Astrocyte (in vitro differentiated cells and primary cell): ENCODE measurements around the gene KIF11. TPM values are rescaled to one million over a fixed set of nuclear protein-coding genes. Genes with fewer than 3 reads are reported as not detected.

ENCODE experiments used
- DNase-seq: peaks from one replicate; pipeline ENCODE4 v3.0.0-alpha.2; 2010; ENCODE audit warnings: low read depth
- FAIRE-seq: peaks from 2 replicates; lab custom pipeline; 2011; peaks lifted over from hg19 to GRCh38; lab: Jason Lieb, UNC
- H2AFZ ChIP-seq: 2 replicates; pipeline ENCODE4 v1.6.0; 2012; ENCODE audit warnings: low read depth, low read length, inconsistent platforms
- H3K27ac ChIP-seq: 2 replicates; pipeline ENCODE4 v1.5.1; 2011; ENCODE audit warnings: low read depth, low read length, inconsistent platforms
- H3K27me3 ChIP-seq: 2 replicates; pipeline ENCODE4 v1.6.0; 2011; ENCODE audit warnings: low read length, inconsistent platforms; ENCODE audit not compliant: insufficient read depth
- H3K36me3 ChIP-seq: 2 replicates; pipeline ENCODE4 v1.5.1; 2011; ENCODE audit warnings: low read length, inconsistent platforms; ENCODE audit not compliant: insufficient read depth
- H3K4me1 ChIP-seq: 2 replicates; pipeline ENCODE4 v1.5.1; 2011; ENCODE audit warnings: low read length, inconsistent platforms; ENCODE audit not compliant: insufficient read depth
- H3K4me2 ChIP-seq: 2 replicates; pipeline ENCODE4 v1.6.0; 2012; ENCODE audit warnings: low read length, inconsistent platforms
- H3K4me3 ChIP-seq: 2 replicates; pipeline ENCODE4 v1.5.1; 2011; ENCODE audit warnings: low read depth, mild to moderate bottlenecking, low read length, inconsistent platforms; ENCODE audit not compliant: insufficient read depth
- H3K79me2 ChIP-seq: 2 replicates; pipeline ENCODE4 v1.6.0; 2012; ENCODE audit warnings: mild to moderate bottlenecking, low read length, inconsistent platforms; ENCODE audit not compliant: insufficient read depth
- H3K9ac ChIP-seq: 2 replicates; pipeline ENCODE4 v1.6.0; 2012; ENCODE audit warnings: mild to moderate bottlenecking, low read length, inconsistent platforms
- H3K9me3 ChIP-seq: 2 replicates; pipeline ENCODE4 v1.5.1; 2012; ENCODE audit warnings: low read depth, mild to moderate bottlenecking, low read length, inconsistent platforms; ENCODE audit not compliant: insufficient read depth
- H4K20me1 ChIP-seq: 2 replicates; pipeline ENCODE4 v1.6.0; 2012; ENCODE audit warnings: low read length, inconsistent platforms; ENCODE audit not compliant: insufficient read depth
- H3K27ac Mint-ChIP-seq: one replicate; pipeline ENCODE4 v1.8.0; 2021; ENCODE audit warnings: mild to moderate bottlenecking, mixed read lengths; ENCODE audit not compliant: unreplicated experiment
- H3K27me3 Mint-ChIP-seq: one replicate; pipeline ENCODE4 v1.8.0; 2021; ENCODE audit warnings: low read depth, mixed read lengths; ENCODE audit not compliant: unreplicated experiment
- H3K36me3 Mint-ChIP-seq: one replicate; pipeline ENCODE4 v1.8.0; 2021; ENCODE audit warnings: low read depth, mixed read lengths; ENCODE audit not compliant: unreplicated experiment
- H3K4me1 Mint-ChIP-seq: one replicate; pipeline ENCODE4 v1.8.0; 2021; ENCODE audit warnings: low read depth, mixed read lengths; ENCODE audit not compliant: unreplicated experiment
- H3K4me3 Mint-ChIP-seq: one replicate; pipeline ENCODE4 v1.8.0; 2021; ENCODE audit warnings: mild to moderate bottlenecking, moderate library complexity, mixed read lengths; ENCODE audit not compliant: unreplicated experiment
- H3K9me3 Mint-ChIP-seq: one replicate; pipeline ENCODE4 v1.8.0; 2021; ENCODE audit warnings: mild to moderate bottlenecking, mixed read lengths; ENCODE audit not compliant: unreplicated experiment
- EZH2 ChIP-seq: IDR thresholded peaks from 2 replicates; pipeline ENCODE4 v1.6.1; 2012; ENCODE audit warnings: mild to moderate bottlenecking, low read length, inconsistent platforms; ENCODE audit not compliant: insufficient read depth
- total RNA-seq: library from RNA; stranded (reverse); gene quantifications from 2 replicates; pipeline ENCODE4 v1.2.1, GENCODE V29; 2021
- TF ChIP-seq, protein P1 (sequence below): IDR thresholded peaks from 2 replicates; pipeline ENCODE4 v1.5.1; 2011; ENCODE audit warnings: low read depth, mild to moderate bottlenecking, inconsistent platforms, low read length, moderate library complexity; ENCODE audit not compliant: insufficient read depth

Gene KIF11
- total RNA-seq, 1 donor from 2014 or later, result 4.7 TPM

DNA sequence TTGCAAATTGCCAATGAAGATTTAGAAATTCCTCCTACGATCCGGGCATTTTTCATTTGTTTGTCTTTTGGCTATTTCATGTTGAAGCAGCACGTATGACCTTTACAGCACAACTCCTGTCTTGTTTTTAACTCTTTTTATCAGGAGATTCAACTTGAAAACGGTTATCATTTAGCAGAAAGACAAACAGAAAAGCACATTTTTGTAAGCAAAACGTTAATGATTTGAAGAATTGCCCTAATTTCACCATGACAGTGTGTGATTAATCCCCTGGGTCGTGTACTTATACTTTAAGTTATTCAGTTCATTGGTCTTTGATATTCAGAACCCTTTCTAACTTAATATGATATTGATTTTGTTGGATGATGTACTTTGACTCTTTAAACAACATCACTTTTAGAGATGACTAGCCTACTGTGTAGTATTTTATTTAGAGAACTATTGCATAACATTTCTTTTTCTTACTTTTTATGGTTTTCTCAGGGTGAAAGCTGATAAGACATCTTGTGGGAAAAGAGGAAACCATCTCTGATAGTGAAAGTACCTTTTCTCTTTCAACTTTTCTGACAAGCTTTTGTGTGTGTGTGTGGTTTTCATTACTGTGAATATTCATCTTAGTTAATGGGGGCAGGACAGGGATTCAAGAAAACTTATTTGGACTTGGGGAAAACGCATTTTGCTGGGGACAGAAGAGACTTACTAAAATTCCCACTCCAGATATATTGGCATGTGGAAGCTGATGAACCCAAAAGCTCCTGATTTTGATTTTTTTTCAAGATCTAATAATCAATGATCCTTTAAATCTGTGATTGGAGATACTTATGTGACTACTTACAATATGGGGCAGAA is 105.0 kb downstream of the KIF11 start:
- TF ChIP-seq EZH2, result no peak
- TF ChIP-seq, protein P1, sequence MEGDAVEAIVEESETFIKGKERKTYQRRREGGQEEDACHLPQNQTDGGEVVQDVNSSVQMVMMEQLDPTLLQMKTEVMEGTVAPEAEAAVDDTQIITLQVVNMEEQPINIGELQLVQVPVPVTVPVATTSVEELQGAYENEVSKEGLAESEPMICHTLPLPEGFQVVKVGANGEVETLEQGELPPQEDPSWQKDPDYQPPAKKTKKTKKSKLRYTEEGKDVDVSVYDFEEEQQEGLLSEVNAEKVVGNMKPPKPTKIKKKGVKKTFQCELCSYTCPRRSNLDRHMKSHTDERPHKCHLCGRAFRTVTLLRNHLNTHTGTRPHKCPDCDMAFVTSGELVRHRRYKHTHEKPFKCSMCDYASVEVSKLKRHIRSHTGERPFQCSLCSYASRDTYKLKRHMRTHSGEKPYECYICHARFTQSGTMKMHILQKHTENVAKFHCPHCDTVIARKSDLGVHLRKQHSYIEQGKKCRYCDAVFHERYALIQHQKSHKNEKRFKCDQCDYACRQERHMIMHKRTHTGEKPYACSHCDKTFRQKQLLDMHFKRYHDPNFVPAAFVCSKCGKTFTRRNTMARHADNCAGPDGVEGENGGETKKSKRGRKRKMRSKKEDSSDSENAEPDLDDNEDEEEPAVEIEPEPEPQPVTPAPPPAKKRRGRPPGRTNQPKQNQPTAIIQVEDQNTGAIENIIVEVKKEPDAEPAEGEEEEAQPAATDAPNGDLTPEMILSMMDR, result no peak
- Mint-ChIP-seq H3K4me3 (no peak overlapping the region), H3K27ac (no peak overlapping the region), H3K9me3 (no peaks in the 10 kb centered on the region), H3K27me3 (peaks cover 49% of the 10 kb centered on the region), H3K36me3 (no peaks in the 10 kb centered on the region), H3K4me1 (peaks cover 4% of the 10 kb centered on the region)
- H3K27ac ChIP-seq, result no peak overlapping the region
- H3K36me3 ChIP-seq, result no peaks in the 10 kb centered on the region
- no peaks in the 10 kb centered on the region for H3K9me3 ChIP-seq
- no peak overlapping the region for H3K4me2 ChIP-seq
- H3K4me1 ChIP-seq, result peaks cover 3% of the 10 kb centered on the region
- H3K9ac ChIP-seq, result no peak overlapping the region
- H3K79me2 ChIP-seq, result no peaks in the 10 kb centered on the region
- H4K20me1 ChIP-seq, result no peaks in the 10 kb centered on the region
- no peak overlapping the region for H2AFZ ChIP-seq
- FAIRE-seq, result no peak
- no peak overlapping the region for H3K4me3 ChIP-seq
- no peak for DNase-seq
- peaks cover 13% of the 10 kb centered on the region for H3K27me3 ChIP-seq

DNA sequence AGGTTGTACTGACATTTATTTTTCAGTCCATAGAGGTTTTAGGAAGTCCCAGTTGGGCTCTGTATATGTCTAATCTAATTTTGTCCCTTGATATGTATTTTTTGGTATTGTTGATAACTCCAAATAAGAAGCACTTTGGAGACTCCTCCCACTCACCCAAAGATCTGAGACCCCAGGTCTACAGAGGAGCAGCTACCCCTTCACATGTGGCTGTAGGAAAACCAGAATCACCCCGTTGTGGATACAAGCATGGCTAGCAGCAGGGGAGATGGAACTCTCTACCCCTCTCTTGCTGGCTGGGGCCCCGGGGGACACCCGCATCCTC is 106.2 kb downstream of the KIF11 start:
- peak overlapping the region; percentile 61 for H3K9ac ChIP-seq

More for the DNA sequence above, 106.2 kb downstream of the KIF11 start:
- H3K4me1 Mint-ChIP-seq, result peaks cover 4% of the 10 kb centered on the region
- Histone ChIP-seq H3K27me3 (peaks cover 5% of the 10 kb centered on the region), H3K36me3 (no peaks in the 10 kb centered on the region), H3K4me1 (peaks cover 3% of the 10 kb centered on the region), H3K27ac (no peak overlapping the region), H2AFZ (peak overlapping the region; percentile 74), H3K4me3 (peak overlapping the region; percentile 57), H3K79me2 (no peaks in the 10 kb centered on the region), H4K20me1 (no peaks in the 10 kb centered on the region), H3K4me2 (peak overlapping the region; percentile 85), H3K9me3 (no peaks in the 10 kb centered on the region)
- DNase-seq (no peak), FAIRE-seq (no peak)
- H3K9me3 Mint-ChIP-seq, result no peaks in the 10 kb centered on the region
- no peaks in the 10 kb centered on the region for H3K36me3 Mint-ChIP-seq
- H3K27me3 Mint-ChIP-seq, result peaks cover 43% of the 10 kb centered on the region
- peak overlapping the region; percentile 74 for H3K4me3 Mint-ChIP-seq
- no peak for TF ChIP-seq EZH2
- TF ChIP-seq, protein P1, result no peak
- H3K27ac Mint-ChIP-seq, result no peak overlapping the region
